ENCODE measurements around the gene MRPL30. TPM values are rescaled to one million over a fixed set of nuclear protein-coding genes. Genes with fewer than 3 reads are reported as not detected.
A peak's percentile ranks its signal among the peaks of the same experiment; 100 is the strongest.

The MRPL30 gene
- total RNA-seq, 1 donor from 2014 or later = 110 TPM

- no peaks in the 10 kb centered on the region for H3K9me3 ChIP-seq (ENCODE audit: low read depth)
- H3K36me3 Mint-ChIP-seq = peaks cover 2% of the 10 kb centered on the region
- H2AFZ ChIP-seq (replicated peaks) = peak overlapping the region; percentile 93
- H3K4me3 ChIP-seq = peak overlapping the region; percentile 79
- DNase-seq (ENCODE audit: low spot score) = no peak
- H3F3A ChIP-seq (ENCODE audit: low read depth) = peaks cover 30% of the 10 kb centered on the region
- peak overlapping the region; percentile 96 for H3K4me3 Mint-ChIP-seq
- peaks cover 12% of the 10 kb centered on the region for H3K4me1 ChIP-seq
- H3K4me1 Mint-ChIP-seq = peaks cover 7% of the 10 kb centered on the region
- peaks cover 10% of the 10 kb centered on the region for H3K27me3 ChIP-seq
- peak overlapping the region; percentile 85 for H3K4me2 ChIP-seq
- no peaks in the 10 kb centered on the region for H3K36me3 ChIP-seq
- peaks cover 9% of the 10 kb centered on the region for H3K9me3 Mint-ChIP-seq
- H3K79me2 ChIP-seq (ENCODE audit: low read depth) = peaks cover 12% of the 10 kb centered on the region
- H3K27ac Mint-ChIP-seq = peak overlapping the region; percentile 63
- H4K20me1 ChIP-seq (ENCODE audit: low read depth) = no peaks in the 10 kb centered on the region
- no peak overlapping the region for H3K27ac ChIP-seq
- peaks cover 14% of the 10 kb centered on the region for H3K27me3 Mint-ChIP-seq (ENCODE audit: insufficient read depth, low read depth)
- TF ChIP-seq EZH2 (IDR thresholded peaks at IDR 0.05) = no peak
- TF ChIP-seq, protein P1, sequence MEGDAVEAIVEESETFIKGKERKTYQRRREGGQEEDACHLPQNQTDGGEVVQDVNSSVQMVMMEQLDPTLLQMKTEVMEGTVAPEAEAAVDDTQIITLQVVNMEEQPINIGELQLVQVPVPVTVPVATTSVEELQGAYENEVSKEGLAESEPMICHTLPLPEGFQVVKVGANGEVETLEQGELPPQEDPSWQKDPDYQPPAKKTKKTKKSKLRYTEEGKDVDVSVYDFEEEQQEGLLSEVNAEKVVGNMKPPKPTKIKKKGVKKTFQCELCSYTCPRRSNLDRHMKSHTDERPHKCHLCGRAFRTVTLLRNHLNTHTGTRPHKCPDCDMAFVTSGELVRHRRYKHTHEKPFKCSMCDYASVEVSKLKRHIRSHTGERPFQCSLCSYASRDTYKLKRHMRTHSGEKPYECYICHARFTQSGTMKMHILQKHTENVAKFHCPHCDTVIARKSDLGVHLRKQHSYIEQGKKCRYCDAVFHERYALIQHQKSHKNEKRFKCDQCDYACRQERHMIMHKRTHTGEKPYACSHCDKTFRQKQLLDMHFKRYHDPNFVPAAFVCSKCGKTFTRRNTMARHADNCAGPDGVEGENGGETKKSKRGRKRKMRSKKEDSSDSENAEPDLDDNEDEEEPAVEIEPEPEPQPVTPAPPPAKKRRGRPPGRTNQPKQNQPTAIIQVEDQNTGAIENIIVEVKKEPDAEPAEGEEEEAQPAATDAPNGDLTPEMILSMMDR (IDR thresholded peaks at IDR 0.05) = no peak
- TF ChIP-seq EZH2phosphoT487 (IDR thresholded peaks at IDR 0.05) = no peak
- H3K9ac ChIP-seq = peak overlapping the region; percentile 15
Observed at GRCh38 chr2:99140056-99140859, 40.7 kb upstream of the MRPL30 start.

DNA sequence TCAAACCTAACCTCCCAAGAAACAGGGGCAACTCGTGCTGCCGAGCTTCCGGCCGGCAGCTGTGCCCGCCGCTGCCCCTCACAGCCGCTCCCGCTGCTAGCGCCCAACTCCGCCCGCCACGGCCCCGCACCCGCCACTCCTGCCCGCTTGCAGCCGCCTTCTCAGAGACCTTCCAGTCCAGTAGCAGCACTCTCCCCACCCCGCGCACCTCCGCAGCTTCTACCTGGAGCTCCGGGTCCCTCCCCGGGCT is 40.2 kb upstream of the MRPL30 start:
- Histone ChIP-seq H3K27ac (no peak overlapping the region), H3K4me3 (peak overlapping the region; percentile 79)
- H3K4me1 Mint-ChIP-seq = peaks cover 7% of the 10 kb centered on the region

DNA sequence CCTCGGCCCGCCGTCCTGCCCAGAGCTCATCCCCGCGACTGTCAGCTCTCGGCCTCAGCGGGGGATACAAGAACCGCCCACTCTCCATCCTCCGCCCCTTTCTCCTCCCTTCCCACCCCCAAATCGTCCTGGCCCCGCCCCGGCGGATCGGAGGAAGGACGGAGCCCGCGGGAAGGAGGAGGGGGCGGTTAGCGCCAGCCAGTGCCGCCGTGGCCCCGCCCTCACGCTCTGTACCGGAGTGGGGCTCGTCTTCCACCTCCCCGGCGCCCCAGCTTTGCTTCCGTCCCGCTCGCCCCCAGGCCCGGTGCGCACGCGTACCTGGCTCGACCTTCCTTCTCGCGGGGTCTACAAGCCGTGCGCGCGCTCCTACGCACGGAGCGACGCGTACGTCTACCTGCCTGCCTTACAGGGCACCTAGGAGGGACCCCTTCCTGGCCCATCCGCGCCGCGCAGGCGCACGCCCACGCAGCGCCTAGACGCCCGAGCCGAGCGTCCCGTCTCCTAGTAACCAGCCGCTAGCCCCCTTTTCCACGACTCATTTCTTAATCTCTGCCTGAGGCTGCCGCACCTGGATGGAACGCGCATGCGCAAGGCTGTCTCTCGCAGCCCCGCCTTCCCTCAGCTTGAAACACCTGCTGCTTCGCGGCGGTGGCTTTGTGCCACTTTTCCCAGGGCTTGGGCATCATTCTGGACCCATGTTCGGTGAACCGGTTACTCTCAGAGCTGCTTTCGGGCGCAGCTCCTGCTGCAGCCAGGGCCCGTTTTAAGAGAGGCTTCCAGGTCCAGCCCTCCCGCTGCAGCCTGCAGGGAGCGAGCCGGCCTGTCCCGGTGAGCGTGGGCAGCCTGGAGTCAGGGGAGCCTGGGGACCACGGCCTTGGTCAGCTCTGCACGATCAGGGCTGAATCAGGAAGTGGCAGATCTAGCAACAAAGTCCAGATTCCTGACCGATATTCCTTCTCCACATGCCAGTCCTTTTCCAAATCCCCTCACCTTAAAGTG is 39.6 kb upstream of the MRPL30 start, which contains the start of gene C2orf15:
Gene C2orf15, plus strand, starts transcription at position 598 of the 999 bp plus-strand sequence. CDS start 8,852 bp downstream, outside the sequence.
- peak within 1 kb of the TSS; percentile 71 for H3K27ac ChIP-seq
- DNase-seq (ENCODE audit: low spot score) = peak; percentile 98
- no peaks in the 10 kb centered on the region for H3K36me3 Mint-ChIP-seq
- no peaks in the 10 kb centered on the region for H3K36me3 ChIP-seq
- peak within 1 kb of the TSS; percentile 85 for H3K4me2 ChIP-seq
- no peaks in the 10 kb centered on the region for H4K20me1 ChIP-seq (ENCODE audit: low read depth)
- H3K79me2 ChIP-seq (ENCODE audit: low read depth) = peaks cover 12% of the 10 kb centered on the region
- peaks cover 30% of the 10 kb centered on the region for H3F3A ChIP-seq (ENCODE audit: low read depth)
- H3K4me3 ChIP-seq = peak within 1 kb of the TSS; percentile 79
- peaks cover 10% of the 10 kb centered on the region for H3K27me3 ChIP-seq
- H3K9ac ChIP-seq = peak within 1 kb of the TSS; percentile 15
- H3K9me3 Mint-ChIP-seq = peaks cover 2% of the 10 kb centered on the region
- H3K4me1 Mint-ChIP-seq = peaks cover 7% of the 10 kb centered on the region
- TF ChIP-seq EZH2phosphoT487 (IDR thresholded peaks at IDR 0.05) (no peak), EZH2 (IDR thresholded peaks at IDR 0.05) (no peak)
- TF ChIP-seq, protein P1 (IDR thresholded peaks at IDR 0.05) = no peak
- peaks cover 14% of the 10 kb centered on the region for H3K27me3 Mint-ChIP-seq (ENCODE audit: insufficient read depth, low read depth)
- H3K4me3 Mint-ChIP-seq = peak within 1 kb of the TSS; percentile 96
- no peaks in the 10 kb centered on the region for H3K9me3 ChIP-seq (ENCODE audit: low read depth)
- peak within 1 kb of the TSS; percentile 63 for H3K27ac Mint-ChIP-seq
- H3K4me1 ChIP-seq = peaks cover 12% of the 10 kb centered on the region
- peak within 1 kb of the TSS; percentile 96 for H2AFZ ChIP-seq (replicated peaks)

More for the DNA sequence above, 40.2 kb upstream of the MRPL30 start:
- peak overlapping the region; percentile 93 for H2AFZ ChIP-seq (replicated peaks)
- H3K4me2 ChIP-seq = peak overlapping the region; percentile 85
- H4K20me1 ChIP-seq (ENCODE audit: low read depth) = no peaks in the 10 kb centered on the region
- peak overlapping the region; percentile 96 for H3K4me3 Mint-ChIP-seq
- no peaks in the 10 kb centered on the region for H3K9me3 ChIP-seq (ENCODE audit: low read depth)
- no peak overlapping the region for H3K27ac Mint-ChIP-seq
- no peak overlapping the region for H3K9ac ChIP-seq
- H3K36me3 ChIP-seq = no peaks in the 10 kb centered on the region
- peak; percentile 79 for DNase-seq (ENCODE audit: low spot score)
- H3K9me3 Mint-ChIP-seq = peaks cover 5% of the 10 kb centered on the region
- peaks cover 12% of the 10 kb centered on the region for H3K4me1 ChIP-seq
- TF ChIP-seq, protein P1 (IDR thresholded peaks at IDR 0.05) = no peak
- TF ChIP-seq EZH2phosphoT487 (IDR thresholded peaks at IDR 0.05) (no peak), EZH2 (IDR thresholded peaks at IDR 0.05) (no peak)
- no peaks in the 10 kb centered on the region for H3K36me3 Mint-ChIP-seq
- H3F3A ChIP-seq (ENCODE audit: low read depth) = peaks cover 30% of the 10 kb centered on the region
- H3K27me3 ChIP-seq = peaks cover 10% of the 10 kb centered on the region
- peaks cover 12% of the 10 kb centered on the region for H3K79me2 ChIP-seq (ENCODE audit: low read depth)
- H3K27me3 Mint-ChIP-seq (ENCODE audit: insufficient read depth, low read depth) = peaks cover 14% of the 10 kb centered on the region

Data from neural progenitor cell (in vitro differentiated cells).